Trophoblast cell (in vitro differentiated cells and primary cell): ENCODE measurements around the gene GPR61.

Experiments
- DNase-seq, 2 donors: peaks; one replicate each; pipeline ENCODE4 v3.0.0-alpha.2; 2016
- H2AFZ ChIP-seq: 2 replicates; pipeline ENCODE4 v1.6.1; 2013; ENCODE audit warnings: low read length, moderate library complexity, mild to moderate bottlenecking; ENCODE audit not compliant: insufficient read depth, poor library complexity
- H2AK5ac ChIP-seq: 2 replicates; pipeline ENCODE4 v1.6.1; 2013; ENCODE audit warnings: mild to moderate bottlenecking, low read length
- H2BK120ac ChIP-seq: 2 replicates; pipeline ENCODE4 v1.6.1; 2013; ENCODE audit warnings: low read length, mild to moderate bottlenecking, moderate library complexity; ENCODE audit not compliant: insufficient read depth, poor library complexity
- H2BK12ac ChIP-seq: 2 replicates; pipeline ENCODE4 v1.6.1; 2013; ENCODE audit warnings: mild to moderate bottlenecking, low read length, moderate library complexity
- H2BK5ac ChIP-seq: 2 replicates; pipeline ENCODE4 v1.6.1; 2013; ENCODE audit warnings: low read length, low read depth, moderate library complexity, mild to moderate bottlenecking; ENCODE audit not compliant: poor library complexity
- H3K14ac ChIP-seq: 2 replicates; pipeline ENCODE4 v1.6.1; 2013; ENCODE audit warnings: mild to moderate bottlenecking, low read length
- H3K18ac ChIP-seq: 2 replicates; pipeline ENCODE4 v1.6.1; 2013; ENCODE audit warnings: mild to moderate bottlenecking, low read length
- H3K23ac ChIP-seq: 2 replicates; pipeline ENCODE4 v1.6.1; 2013; ENCODE audit warnings: low read length
- H3K27ac ChIP-seq: 2 replicates; pipeline ENCODE4 v1.5.1; 2013; ENCODE audit warnings: low read depth, mild to moderate bottlenecking, inconsistent platforms, low read length, moderate library complexity
- H3K27me3 ChIP-seq: 2 replicates; pipeline ENCODE4 v1.6.1; 2013; ENCODE audit warnings: inconsistent platforms, mild to moderate bottlenecking, low read length, moderate library complexity; ENCODE audit not compliant: insufficient read depth
- H3K36me3 ChIP-seq, 2 experiments: 1 replicate in 1 of 2; 2 replicates in 1 of 2; pipeline ENCODE4 v1.6.1; 2013; ENCODE audit warnings: low read length in 2 of 2, mild to moderate bottlenecking in 2 of 2, moderate library complexity in 1 of 2; ENCODE audit not compliant: insufficient read depth in 2 of 2, control insufficient read depth in 1 of 2
- H3K4ac ChIP-seq: 2 replicates; pipeline ENCODE4 v1.6.1; 2013; ENCODE audit warnings: low read depth, mild to moderate bottlenecking, low read length, moderate library complexity
- H3K4me1 ChIP-seq, 2 experiments: 1 replicate in 1 of 2; 2 replicates in 1 of 2; pipeline ENCODE4 v1.6.1; 2013; ENCODE audit warnings: low read length in 2 of 2, mild to moderate bottlenecking in 2 of 2, moderate library complexity in 1 of 2; ENCODE audit not compliant: insufficient read depth in 2 of 2, control insufficient read depth in 1 of 2
- H3K4me2 ChIP-seq: 2 replicates; pipeline ENCODE4 v1.6.1; 2013; ENCODE audit warnings: inconsistent platforms, mild to moderate bottlenecking, low read length, moderate library complexity
- H3K4me3 ChIP-seq: 2 replicates; pipeline ENCODE4 v1.5.1; 2013; ENCODE audit warnings: mild to moderate bottlenecking, low read depth, low read length, inconsistent platforms
- H3K79me1 ChIP-seq: one replicate; pipeline ENCODE4 v1.6.1; 2013; ENCODE audit warnings: low read length
- H3K79me2 ChIP-seq: 2 replicates; pipeline ENCODE4 v1.6.1; 2013; ENCODE audit warnings: low read length, mild to moderate bottlenecking; ENCODE audit not compliant: control insufficient read depth, insufficient read depth, poor library complexity
- H3K9ac ChIP-seq: 2 replicates; pipeline ENCODE4 v1.6.1; 2013; ENCODE audit warnings: mild to moderate bottlenecking, low read length
- H3K9me3 ChIP-seq: 2 replicates; pipeline ENCODE4 v1.6.1; 2013; ENCODE audit warnings: low read depth, mild to moderate bottlenecking, control low read depth, inconsistent platforms, low read length; ENCODE audit not compliant: insufficient read depth
- H4K12ac ChIP-seq: 2 replicates; pipeline ENCODE4 v1.6.1; 2013; ENCODE audit warnings: low read depth, mild to moderate bottlenecking, low read length, moderate library complexity
- H4K8ac ChIP-seq: 2 replicates; pipeline ENCODE4 v1.6.1; 2013; ENCODE audit warnings: low read depth, mild to moderate bottlenecking, low read length, moderate library complexity
- H4K91ac ChIP-seq: one replicate; pipeline ENCODE4 v1.6.1; 2013; ENCODE audit warnings: low read depth, mild to moderate bottlenecking, low read length, moderate library complexity
- WGBS: extraction: QIAGEN DNeasy Blood & Tissue Kit; methylation state at CpG from one replicate; pipeline ENCODE4 v1.1.7; 2013; ENCODE audit warnings: missing lambda C conversion rate; ENCODE audit not compliant: insufficient read length, insufficient coverage; ENCODE audit errors: extremely low coverage; 5-methylcytosine and 5-hydroxymethylcytosine counted together

The GPR61 gene

DNA sequence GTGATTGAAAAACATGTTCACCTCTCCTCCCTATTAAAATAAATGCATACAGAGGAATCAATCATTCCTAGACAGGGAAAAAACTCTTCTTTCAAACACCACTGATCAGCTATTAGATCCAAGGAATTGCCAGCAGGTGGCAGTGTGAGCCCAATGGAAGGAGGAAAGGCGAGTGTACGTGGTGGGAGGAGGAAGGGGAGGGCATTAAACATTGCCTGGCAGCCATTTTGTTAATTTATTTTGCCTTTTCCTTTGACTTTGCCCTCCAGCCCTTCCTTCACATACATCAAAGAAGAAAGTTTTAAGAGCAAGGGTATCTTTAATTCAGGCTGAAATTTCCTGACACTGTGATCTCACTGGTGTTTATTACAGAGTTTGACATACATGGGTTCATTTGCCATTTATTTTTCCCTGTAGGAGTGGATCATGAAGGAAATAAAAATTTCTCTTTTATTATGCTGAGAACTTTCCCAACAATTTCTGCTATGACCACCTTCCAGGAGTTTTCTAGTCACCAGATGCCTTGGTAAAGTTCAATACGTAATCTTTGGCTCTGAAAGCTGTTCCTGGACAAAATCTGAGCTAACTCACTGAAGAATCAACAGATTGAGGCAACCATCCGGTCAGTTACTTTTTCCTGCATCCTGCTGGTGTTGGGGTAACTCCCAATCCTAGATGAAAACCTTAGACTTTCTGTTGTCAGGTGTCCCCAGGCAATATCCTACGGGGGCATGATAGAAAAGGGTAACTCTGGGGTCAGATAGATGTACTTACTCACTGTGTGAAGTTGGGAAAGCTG, 6.8 kb downstream of the GPR61 start:
- Histone ChIP-seq H2BK12ac (no peak overlapping the region), H3K9ac (no peak overlapping the region), H3K4me2 (peak overlapping the region; percentile 11), H2BK120ac (no peak overlapping the region), H3K9me3 (no peaks in the 10 kb centered on the region), H3K4me1 (peaks cover 3 to 5% of the 10 kb centered on the region in 2 experiments), H4K12ac (peak overlapping the region; percentile 70), H3K27me3 (no peaks in the 10 kb centered on the region), H2AK5ac (no peak overlapping the region), H3K23ac (no peak overlapping the region), H4K8ac (peak overlapping the region; percentile 72), H3K14ac (peak overlapping the region; percentile 6), H3K36me3 (no peaks in the 10 kb centered on the region), H3K79me2 (peaks cover 9% of the 10 kb centered on the region), H3K27ac (no peak overlapping the region), H3K4ac (no peak overlapping the region), H2BK5ac (no peak overlapping the region), H3K18ac (no peak overlapping the region), H3K4me3 (no peak overlapping the region), H2AFZ (peak overlapping the region; percentile 38), H3K79me1 (peaks cover 6% of the 10 kb centered on the region), H4K91ac (peak overlapping the region; percentile 45)
- WGBS: no CpG with 5 or more reads among the region's 5 CpGs
- DNase-seq: peak; percentile 81 to 97

DNA sequence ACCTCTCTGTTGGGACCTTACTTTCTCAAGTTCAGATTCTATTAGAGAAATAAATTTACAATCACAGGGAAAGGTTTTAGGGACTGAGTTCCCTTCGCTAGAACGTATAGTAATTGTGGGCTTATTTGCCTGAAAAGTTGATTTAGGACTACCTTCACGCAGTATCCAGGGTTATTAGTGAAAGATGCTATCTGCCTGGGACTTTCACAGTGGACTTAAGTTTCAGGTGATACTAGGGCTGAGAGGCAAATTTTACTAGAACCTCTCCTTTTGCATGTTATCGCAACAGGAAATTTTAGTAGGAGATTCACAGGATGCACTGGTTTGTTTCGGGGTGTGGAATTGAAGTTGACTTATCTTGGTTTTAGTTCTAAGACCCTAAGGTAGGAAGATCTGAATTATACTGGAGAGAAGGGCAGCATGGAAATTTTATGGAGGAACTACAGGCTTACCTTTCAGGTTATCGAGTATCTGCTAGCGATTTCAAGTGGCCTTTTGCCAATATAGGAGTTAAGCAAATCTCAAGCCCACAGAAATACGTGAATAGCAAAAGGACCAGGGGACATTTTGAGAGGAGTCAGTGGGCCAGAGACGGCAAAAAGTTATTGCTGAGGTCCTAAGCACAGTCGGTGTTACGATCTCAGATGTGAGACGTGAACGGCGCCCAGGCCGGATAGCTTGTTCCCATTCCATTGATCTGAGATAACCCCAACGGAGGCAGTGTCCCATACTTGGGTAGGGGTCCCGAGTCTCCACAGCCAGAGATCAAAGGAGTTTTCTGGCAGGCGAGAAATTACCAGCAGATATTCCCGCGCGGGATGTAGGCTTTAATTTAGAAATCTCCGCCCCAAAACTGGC, 8.0 kb downstream of the GPR61 start:
- Histone ChIP-seq H3K4me2 (peak overlapping the region; percentile 82), H2AK5ac (no peak overlapping the region), H2AFZ (peak overlapping the region; percentile 3), H3K79me2 (peaks cover 9% of the 10 kb centered on the region), H3K79me1 (peaks cover 6% of the 10 kb centered on the region), H4K12ac (peak overlapping the region; percentile 8), H3K4ac (peak overlapping the region; percentile 0), H3K4me3 (peak overlapping the region; percentile 75), H3K4me1 (peaks cover 3 to 5% of the 10 kb centered on the region in 2 experiments), H3K27ac (peak overlapping the region; percentile 28), H4K8ac (peak overlapping the region; percentile 62), H3K9me3 (no peaks in the 10 kb centered on the region), H3K36me3 (no peaks in the 10 kb centered on the region), H2BK5ac (peak overlapping the region; percentile 14), H2BK12ac (no peak overlapping the region), H3K27me3 (no peaks in the 10 kb centered on the region), H4K91ac (peak overlapping the region; percentile 4), H3K18ac (no peak overlapping the region), H3K9ac (peak overlapping the region; percentile 87), H3K23ac (no peak overlapping the region), H3K14ac (no peak overlapping the region), H2BK120ac (peak overlapping the region; percentile 15)
- peak in 1 of 2 donors; percentile 43 for DNase-seq
- WGBS: no CpG with 5 or more reads among the region's 22 CpGs

DNA sequence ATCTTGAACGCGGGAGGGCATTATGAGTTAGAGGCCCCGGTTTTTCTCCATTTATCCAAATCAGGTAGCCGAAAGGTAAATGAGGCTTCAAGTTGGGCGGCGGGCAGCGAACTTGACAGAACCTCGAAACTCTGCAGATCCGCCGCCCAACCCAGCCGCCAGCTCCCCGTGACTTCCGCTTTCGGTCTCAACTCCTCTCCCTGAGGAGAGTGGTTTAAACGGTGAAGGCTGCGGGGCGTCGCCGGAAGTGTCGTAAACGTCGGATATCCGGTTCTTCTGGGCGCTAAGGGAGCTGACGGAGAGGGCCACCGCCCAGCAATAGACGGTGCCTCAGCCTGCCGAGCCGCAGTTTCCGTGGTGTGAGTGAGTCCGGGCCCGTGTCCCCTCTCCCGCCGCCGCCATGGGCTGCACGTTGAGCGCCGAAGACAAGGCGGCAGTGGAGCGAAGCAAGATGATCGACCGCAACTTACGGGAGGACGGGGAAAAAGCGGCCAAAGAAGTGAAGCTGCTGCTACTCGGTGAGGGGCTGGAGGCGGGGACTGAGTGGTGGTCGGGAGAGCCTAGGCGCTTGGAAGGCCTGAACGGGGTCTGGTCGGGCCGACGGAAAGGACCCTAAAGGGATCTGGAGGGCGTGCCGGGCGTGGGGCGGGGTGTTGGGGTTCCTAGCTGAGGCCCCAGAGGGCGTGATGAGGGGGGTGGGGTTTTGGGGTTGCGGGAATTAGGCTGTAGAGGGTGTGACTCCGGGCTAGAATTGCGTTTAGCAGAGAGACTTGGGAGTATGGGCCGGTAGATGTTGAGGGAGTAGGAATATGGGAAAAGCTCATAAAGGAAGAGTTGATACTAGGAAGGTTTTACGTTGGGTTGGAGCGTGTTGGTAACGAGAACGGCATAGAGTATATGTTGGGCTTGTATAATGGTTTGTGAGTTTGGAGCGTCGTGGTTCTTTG, 8.9 kb downstream of the GPR61 start, which contains the start of gene GNAI3:
Gene GNAI3 (plus strand): TSS at position 295 of the 947 bp plus-strand sequence. CDS start 106 bp downstream, at position 401.
- peak within 1 kb of the TSS; percentile 90 for H4K12ac ChIP-seq

More for the DNA sequence above, 8.9 kb downstream of the GPR61 start, which contains the start of gene GNAI3:
- peak within 1 kb of the TSS; percentile 78 for H2AK5ac ChIP-seq
- H3K9me3 ChIP-seq: no peaks in the 10 kb centered on the region
- peaks cover 9% of the 10 kb centered on the region for H3K79me2 ChIP-seq
- no peak within 1 kb of the TSS for H2BK12ac ChIP-seq
- peaks cover 6% of the 10 kb centered on the region for H3K79me1 ChIP-seq
- peak within 1 kb of the TSS; percentile 46 for H3K27ac ChIP-seq
- DNase-seq: peak; percentile 95 to 98
- H3K9ac ChIP-seq: peak within 1 kb of the TSS; percentile 87
- no peaks in the 10 kb centered on the region for H3K36me3 ChIP-seq
- H3K23ac ChIP-seq: no peak within 1 kb of the TSS
- H2BK120ac ChIP-seq: peak within 1 kb of the TSS; percentile 44
- no CpG with 5 or more reads among the region's 68 CpGs for WGBS
- peak within 1 kb of the TSS; percentile 96 for H4K8ac ChIP-seq
- H3K4me3 ChIP-seq: peak within 1 kb of the TSS; percentile 90
- peak within 1 kb of the TSS; percentile 82 for H3K4me2 ChIP-seq
- peak within 1 kb of the TSS; percentile 95 for H3K14ac ChIP-seq
- peak within 1 kb of the TSS; percentile 76 for H3K4ac ChIP-seq
- peak within 1 kb of the TSS; percentile 86 for H2AFZ ChIP-seq
- peak within 1 kb of the TSS; percentile 47 for H2BK5ac ChIP-seq
- H4K91ac ChIP-seq: peak within 1 kb of the TSS; percentile 88
- peaks cover 3 to 5% of the 10 kb centered on the region in 2 experiments for H3K4me1 ChIP-seq
- H3K27me3 ChIP-seq: no peaks in the 10 kb centered on the region
- H3K18ac ChIP-seq: peak within 1 kb of the TSS; percentile 89
